KBM-7 (cell line): ENCODE results near the gene LINC01488.

ENCODE experiments used
- DNase-seq: peaks from one replicate; pipeline ENCODE4 v3.0.0-alpha.2; 2015
- in situ Hi-C: fragments of 300-500 bp; cut with MboI; formaldehyde crosslinking; loops from 2 replicates; pipeline ENCODE4 v1.14.3; 2020; ENCODE audit warnings: low sequenced_read_pairs, low pct_unique_long_range_greater_than_20kb, mixed read lengths

The LINC01488 gene

GRCh38 chr11:69518081-69518950 is 36.9 kb downstream of the LINC01488 start:
- no peak for DNase-seq
- in situ Hi-C loops, result no loop called here

DNA sequence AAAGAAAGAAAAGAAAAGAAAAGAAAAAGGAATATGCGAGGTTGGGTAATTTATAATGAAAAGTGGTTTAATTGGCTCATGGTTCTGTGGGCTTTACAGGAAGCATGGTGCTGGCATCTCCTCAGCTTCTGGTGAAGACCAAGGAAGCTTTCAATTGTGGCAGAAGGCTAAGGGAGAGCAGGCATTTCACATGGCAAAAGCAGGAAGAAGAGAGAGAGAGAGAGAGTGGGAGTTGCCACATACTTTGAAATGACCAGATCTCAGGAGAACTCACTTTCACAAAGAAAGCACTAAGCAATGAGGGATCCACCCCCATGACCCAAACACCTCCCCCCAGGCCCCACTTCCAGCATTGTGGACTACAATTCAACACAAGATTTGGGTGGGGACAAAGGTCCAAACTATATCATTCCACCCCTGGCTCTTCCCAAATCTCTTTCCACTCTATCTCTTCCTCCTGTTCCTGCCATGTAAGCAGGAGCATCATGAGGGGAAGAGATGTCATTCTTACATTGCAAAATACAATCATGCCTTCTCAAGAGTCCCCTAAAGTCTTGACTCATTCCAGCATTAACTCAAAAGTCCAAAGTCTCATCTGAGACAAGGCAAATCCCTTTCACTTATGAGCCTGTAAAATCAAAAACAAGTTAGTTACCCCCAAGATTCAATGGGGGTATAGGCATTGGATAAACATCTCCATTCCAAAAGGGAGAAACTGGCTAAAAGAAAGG is 38.9 kb downstream of the LINC01488 start:
- no peak for DNase-seq
- in situ Hi-C loops, result no loop called here

DNA sequence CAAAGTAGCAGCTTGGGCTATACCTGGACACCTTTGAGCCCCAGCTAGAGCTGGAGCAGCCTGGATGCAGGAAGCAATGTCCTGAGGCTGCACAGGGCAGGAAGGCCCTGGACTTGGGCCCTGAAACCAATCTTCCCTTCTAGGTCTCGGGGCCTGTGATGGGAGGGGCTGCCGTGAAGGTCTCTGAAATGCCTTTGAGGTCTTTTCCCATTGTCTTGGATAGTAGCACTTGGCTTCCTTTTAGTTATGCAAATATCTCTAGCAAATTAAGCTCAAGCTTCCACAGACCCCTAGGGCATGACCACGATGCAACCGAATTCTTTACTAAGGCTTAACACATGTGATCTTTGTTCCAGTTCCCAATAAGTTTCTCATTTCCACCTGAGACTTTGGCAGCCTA is 40.0 kb downstream of the LINC01488 start:
- in situ Hi-C loops, result no loop called here
- no peak for DNase-seq

GRCh38 chr11:69523453-69523852 is 42.0 kb downstream of the LINC01488 start:
- DNase-seq, result no peak
- in situ Hi-C loops, result no loop called here

DNA sequence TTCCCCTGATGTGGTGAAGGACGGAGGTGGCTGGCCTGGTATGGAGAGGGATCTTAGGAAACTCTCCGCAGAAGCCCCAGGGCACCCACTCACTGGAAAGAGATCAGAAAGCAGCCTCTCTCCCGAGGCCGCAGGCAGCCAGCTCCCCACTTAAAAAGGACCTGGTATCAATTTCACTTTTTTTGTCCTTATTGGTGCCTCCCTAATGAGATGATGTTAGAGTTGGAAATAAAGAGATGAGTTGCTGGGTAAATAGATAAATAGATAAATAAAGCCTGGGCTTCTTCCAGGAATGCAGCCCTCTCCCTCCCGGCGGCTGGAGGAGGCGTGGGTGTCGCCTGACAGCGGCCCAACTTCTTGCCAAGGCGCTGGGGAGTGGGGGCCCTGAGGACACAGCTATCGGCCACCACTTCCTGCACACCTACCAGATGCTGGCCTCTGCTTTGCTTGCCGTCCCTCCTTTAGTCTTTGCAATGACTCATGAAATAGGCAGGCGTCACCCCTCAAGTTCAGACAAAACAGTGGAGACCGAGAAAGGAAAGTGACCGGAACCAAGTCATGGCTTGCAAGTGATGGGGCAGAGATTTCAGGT is 42.9 kb downstream of the LINC01488 start:
- DNase-seq, result no peak
- in situ Hi-C loops, result no loop called here

DNA sequence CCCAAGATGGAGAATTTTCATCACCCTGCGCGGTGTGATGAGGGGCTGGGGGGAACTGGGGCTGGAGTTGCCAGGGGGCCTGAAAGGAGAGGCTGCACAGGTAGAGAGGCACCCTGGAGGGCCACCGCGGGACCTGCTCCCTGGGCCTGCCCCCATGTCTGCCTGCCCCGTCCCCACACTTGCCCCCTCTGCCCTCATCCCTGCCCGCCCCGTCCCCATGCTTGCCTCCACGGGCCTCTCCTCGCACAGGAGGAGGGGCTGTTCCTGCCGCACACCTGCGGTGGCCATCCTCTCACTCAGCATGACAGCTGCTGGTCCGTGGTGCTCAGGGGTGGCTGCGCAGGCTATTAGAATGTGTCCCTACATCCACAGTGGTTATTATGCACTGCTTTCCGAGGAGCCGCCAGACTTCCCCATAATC is 43.5 kb downstream of the LINC01488 start:
- in situ Hi-C loops, result no loop called here
- DNase-seq, result no peak

DNA sequence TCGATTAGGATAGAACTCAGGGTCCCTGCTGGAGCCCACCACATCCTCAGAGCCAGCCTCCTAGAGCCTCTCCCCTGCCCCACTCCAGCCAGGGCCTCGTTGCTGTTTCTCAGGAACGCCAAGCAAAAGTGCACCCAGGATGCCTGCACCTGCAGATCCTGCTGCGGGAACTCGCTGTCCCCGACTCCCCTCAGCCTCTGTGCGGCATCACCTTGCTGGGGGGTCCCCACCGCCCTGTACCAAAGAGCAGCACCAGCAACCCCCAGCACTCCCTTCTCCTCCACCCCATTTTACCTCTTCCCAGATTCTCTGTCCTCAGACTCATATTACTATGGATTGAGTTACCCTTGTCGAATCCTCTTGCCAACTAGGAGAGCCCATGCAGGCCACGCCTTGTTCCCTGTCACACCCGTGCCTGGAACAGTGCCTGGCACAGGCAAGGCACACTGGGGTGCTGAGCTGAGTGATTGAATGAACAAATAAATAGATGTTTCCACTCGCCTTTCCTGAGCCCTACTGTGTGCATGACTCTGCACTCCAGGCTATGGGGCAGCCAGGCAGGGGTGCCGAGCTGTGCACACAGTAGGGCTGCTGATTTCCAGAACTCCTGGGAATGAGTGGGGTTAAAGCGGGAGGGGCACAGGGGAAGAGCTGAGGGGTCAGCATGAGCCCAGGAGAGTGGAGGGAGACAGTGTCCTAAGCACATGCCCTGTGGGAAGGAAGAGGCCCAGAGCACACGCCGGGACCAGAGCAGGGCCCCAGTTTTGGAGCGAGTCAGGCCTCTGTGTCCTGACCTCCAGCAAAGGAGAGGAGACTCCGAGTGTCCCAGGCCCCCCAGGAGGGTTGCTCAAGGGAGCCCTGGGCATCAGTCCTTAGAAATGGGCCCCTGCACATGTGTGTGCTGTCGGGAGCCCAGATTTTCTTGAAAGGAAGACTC is 44.3 kb downstream of the LINC01488 start:
- DNase-seq, result no peak

GRCh38 chr11:69526453-69526810 is 45.0 kb downstream of the LINC01488 start:
- DNase-seq, result no peak
- in situ Hi-C loops, result no loop called here

More for the DNA sequence above, 44.3 kb downstream of the LINC01488 start:
- in situ Hi-C loops, result no loop called here

- no peak for DNase-seq
- in situ Hi-C loops, result no loop called here
These were observed 47.5 kb downstream of the LINC01488 start for GRCh38 chr11:69529001-69529400.

DNA sequence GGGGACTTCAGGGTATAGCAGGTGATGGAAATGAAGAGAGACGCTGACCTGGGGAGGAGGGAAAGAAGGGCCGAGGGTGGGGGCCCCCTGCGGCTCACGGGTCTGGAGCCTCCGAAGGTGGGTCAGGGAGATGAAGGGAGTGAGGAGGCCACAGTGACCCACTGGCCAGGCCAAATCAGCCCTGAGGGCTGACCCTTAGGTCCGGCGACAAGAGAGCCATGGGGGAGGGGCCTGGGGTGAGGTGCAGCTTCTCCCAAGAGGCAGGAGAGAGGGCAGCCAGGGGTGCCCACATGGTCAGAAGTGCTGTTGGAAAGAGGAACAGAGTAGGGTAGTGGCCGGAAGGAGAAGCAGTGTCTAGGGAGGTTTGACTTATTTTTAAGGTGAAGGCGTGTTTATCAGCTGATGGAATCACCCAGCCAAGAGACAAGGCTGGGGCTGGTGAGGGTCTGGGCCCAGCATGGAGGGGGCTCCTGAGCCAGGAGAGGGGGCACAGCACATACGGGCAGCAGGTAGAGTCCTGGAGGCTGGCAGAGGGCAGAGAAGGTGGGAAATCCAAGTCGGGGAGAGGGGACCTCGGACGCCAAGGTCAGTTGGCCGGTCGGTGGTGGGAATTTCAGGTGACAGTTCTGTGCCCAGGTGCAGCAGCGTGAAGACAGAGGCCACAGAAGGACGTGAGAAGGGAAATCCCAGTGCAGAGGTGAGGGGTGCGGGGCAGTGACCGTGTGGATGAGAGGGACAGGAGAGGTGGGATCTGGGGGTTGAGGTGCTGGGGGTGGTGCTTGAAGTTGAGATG is 49.0 kb downstream of the LINC01488 start:
- DNase-seq, result peak; percentile 80
- in situ Hi-C loops, result no loop called here

DNA sequence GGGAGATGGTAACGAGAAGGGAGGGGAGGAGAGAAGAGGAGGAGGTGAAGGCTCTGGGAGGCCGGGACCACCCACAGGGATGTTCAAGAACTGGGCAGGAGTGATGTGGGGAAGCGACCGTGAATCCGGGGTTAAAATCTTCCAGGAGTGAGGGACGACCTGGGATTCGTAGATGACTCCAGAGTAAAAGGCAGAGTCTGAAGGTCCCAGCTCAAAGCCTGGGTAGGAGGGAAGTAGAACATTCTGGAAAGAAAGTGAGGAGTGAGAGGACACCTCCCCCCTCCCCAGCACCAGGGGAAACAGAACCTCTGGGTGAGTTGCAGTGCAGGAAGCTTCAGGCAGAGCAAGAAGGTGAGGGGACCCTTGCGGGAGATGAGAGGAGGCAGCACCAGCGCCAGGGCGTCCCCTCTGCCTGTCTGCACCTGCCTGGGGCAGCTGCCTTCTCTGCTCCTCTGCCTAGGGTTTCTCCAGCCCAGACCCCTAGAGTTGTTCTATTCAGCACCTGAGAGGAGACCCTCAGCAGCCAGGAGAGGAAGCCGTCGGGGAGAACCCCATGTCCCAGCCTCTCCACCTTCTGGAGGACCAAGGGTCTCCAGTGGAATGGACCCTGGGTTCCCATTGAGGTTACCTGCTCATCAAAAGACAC is 49.7 kb downstream of the LINC01488 start:
- DNase-seq, result no peak
- in situ Hi-C loops, result no loop called here

DNA sequence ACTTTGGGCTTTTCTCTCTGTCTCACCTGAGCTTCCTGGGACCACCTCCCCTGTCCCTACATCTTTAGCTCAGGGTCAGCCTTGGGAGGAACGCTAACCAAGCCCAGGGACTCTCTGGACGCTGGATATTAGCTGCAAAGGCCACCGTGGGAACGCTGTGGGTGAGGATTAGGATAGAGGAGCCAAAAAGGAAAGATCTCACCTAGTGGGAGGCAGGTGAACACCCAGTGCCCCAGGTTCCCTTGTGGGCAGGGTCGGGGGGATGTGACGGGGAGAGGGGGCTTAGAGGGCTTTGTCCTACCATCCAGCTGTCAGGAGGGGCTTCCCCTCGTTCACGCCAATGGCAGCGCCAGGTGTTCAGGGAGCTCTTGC is 50.2 kb downstream of the LINC01488 start:
- in situ Hi-C loops, result no loop called here
- DNase-seq, result no peak

- in situ Hi-C loops, result no loop called here
- DNase-seq, result no peak
These were observed 52.1 kb downstream of the LINC01488 start for GRCh38 chr11:69533296-69534165.

- in situ Hi-C loops, result no loop called here
- DNase-seq, result no peak
These were observed 52.7 kb downstream of the LINC01488 start for GRCh38 chr11:69534166-69534530.

DNA sequence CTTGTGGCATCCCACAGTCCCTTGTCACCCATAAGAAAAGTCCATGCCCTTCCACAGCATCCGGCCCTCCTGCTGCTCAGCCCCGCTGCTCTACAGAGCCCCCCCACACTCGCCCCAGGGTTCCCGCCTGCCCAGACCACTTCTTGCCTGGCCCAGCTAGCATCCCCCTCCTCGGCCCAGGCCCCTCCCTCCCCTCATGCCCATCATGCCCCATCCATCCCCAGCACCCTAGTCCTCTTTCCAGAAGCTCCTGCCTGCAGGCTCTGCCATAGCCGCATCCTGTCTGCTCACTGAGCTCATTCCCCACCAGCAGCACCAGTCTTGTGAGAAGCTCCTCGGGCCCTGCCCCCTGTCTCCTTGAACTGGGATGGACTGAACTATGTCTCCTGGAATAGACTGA is 54.4 kb downstream of the LINC01488 start:
- in situ Hi-C loops, result no loop called here
- no peak for DNase-seq

- in situ Hi-C loops, result no loop called here
- no peak for DNase-seq
These were observed 54.9 kb downstream of the LINC01488 start for GRCh38 chr11:69536406-69536805.

GRCh38 chr11:69537126-69537525 is 55.7 kb downstream of the LINC01488 start:
- DNase-seq, result no peak

More at GRCh38 chr11:69537126-69537525, 55.7 kb downstream of the LINC01488 start:
- in situ Hi-C loops, result no loop called here
